GM12878 (cell line): Measurements from ENCODE around the gene ZCCHC17.

Experiments used
- IKZF1 ChIP-seq: fragments of 450-650 bp; conservative IDR thresholded peaks from 2 replicates; pipeline ENCODE4 v1.6.1; 2017; ENCODE audit warnings: antibody characterized with exemption, mild to moderate bottlenecking
- SMAD1 ChIP-seq: fragments of 450-650 bp; IDR thresholded peaks from 2 replicates; pipeline ENCODE4 v1.6.1; 2018; ENCODE audit warnings: mild to moderate bottlenecking, low read depth; ENCODE audit not compliant: partially characterized antibody
- TF ChIP-seq, protein P1 (sequence below): fragments of 450-650 bp; IDR thresholded peaks from 2 replicates; pipeline ENCODE4 v1.6.1; 2017; ENCODE audit warnings: mild to moderate bottlenecking, moderate library complexity
- TF ChIP-seq, protein P2 (sequence below), 3 experiments: IDR thresholded peaks in 2 of 3; conservative IDR thresholded peaks in 1 of 3; 2 replicates each; pipeline ENCODE4 v1.5.1; 2011; ENCODE audit warnings: low read depth in 3 of 3, low read length in 3 of 3, mild to moderate bottlenecking in 3 of 3, control low read depth in 2 of 3, moderate library complexity in 2 of 3, inconsistent platforms in 1 of 3, mixed read lengths in 1 of 3; ENCODE audit not compliant: control insufficient read depth in 2 of 3, insufficient read depth in 1 of 3; ENCODE audit errors: extremely low read depth in 1 of 3

DNA sequence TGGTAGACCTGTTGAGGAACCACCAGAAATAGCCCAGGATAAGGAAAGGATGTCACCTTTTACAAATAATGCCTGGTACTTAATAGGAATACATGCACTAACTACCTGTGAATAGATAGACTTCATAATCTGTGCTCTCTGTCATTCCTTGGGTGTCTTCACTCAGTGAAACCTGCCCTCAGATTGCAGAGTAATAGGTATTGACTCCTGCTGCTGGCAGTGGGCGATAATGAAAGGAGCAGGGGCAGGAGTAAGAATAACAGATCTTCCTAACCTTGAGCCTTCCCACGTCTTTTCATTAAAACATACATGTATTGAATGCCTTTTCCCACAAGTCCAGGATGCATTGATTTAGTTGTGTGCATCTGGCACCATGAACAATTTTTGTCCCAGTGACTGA, 59.6 kb downstream of the ZCCHC17 start:
- TF ChIP-seq, protein P1, sequence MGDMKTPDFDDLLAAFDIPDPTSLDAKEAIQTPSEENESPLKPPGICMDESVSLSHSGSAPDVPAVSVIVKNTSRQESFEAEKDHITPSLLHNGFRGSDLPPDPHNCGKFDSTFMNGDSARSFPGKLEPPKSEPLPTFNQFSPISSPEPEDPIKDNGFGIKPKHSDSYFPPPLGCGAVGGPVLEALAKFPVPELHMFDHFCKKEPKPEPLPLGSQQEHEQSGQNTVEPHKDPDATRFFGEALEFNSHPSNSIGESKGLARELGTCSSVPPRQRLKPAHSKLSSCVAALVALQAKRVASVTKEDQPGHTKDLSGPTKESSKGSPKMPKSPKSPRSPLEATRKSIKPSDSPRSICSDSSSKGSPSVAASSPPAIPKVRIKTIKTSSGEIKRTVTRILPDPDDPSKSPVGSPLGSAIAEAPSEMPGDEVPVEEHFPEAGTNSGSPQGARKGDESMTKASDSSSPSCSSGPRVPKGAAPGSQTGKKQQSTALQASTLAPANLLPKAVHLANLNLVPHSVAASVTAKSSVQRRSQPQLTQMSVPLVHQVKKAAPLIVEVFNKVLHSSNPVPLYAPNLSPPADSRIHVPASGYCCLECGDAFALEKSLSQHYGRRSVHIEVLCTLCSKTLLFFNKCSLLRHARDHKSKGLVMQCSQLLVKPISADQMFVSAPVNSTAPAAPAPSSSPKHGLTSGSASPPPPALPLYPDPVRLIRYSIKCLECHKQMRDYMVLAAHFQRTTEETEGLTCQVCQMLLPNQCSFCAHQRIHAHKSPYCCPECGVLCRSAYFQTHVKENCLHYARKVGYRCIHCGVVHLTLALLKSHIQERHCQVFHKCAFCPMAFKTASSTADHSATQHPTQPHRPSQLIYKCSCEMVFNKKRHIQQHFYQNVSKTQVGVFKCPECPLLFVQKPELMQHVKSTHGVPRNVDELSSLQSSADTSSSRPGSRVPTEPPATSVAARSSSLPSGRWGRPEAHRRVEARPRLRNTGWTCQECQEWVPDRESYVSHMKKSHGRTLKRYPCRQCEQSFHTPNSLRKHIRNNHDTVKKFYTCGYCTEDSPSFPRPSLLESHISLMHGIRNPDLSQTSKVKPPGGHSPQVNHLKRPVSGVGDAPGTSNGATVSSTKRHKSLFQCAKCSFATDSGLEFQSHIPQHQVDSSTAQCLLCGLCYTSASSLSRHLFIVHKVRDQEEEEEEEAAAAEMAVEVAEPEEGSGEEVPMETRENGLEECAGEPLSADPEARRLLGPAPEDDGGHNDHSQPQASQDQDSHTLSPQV = no peak
- TF ChIP-seq SMAD1 (no peak), IKZF1 (no peak)
- TF ChIP-seq, protein P2, sequence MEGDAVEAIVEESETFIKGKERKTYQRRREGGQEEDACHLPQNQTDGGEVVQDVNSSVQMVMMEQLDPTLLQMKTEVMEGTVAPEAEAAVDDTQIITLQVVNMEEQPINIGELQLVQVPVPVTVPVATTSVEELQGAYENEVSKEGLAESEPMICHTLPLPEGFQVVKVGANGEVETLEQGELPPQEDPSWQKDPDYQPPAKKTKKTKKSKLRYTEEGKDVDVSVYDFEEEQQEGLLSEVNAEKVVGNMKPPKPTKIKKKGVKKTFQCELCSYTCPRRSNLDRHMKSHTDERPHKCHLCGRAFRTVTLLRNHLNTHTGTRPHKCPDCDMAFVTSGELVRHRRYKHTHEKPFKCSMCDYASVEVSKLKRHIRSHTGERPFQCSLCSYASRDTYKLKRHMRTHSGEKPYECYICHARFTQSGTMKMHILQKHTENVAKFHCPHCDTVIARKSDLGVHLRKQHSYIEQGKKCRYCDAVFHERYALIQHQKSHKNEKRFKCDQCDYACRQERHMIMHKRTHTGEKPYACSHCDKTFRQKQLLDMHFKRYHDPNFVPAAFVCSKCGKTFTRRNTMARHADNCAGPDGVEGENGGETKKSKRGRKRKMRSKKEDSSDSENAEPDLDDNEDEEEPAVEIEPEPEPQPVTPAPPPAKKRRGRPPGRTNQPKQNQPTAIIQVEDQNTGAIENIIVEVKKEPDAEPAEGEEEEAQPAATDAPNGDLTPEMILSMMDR (IDR thresholded peaks at IDR 0.05 in 2 of 3, conservative IDR thresholded peaks at IDR 0.05 in 1 of 3; ENCODE audit: control insufficient read depth in 2 of 3, extremely low read depth in 1 of 3, insufficient read depth in 1 of 3, low read depth in 3 of 3, low read length in 3 of 3) = no peak
